Heart right ventricle (tissue), 16 donors: ENCODE data around the gene SHROOM3. TPM values are rescaled to one million over a fixed set of nuclear protein-coding genes. Genes with fewer than 3 reads are reported as not detected.
A peak's percentile ranks its signal among the peaks of the same experiment; 100 is the strongest.

Source experiments
- ATAC-seq, 8 donors: fragments of 200-7000 bp; cut with Tn5 transposase; one replicate each; pipeline ENCODE4 v1.9.1; 2020; ENCODE audit warnings: mild to moderate bottlenecking in 8 of 8, moderate library complexity in 8 of 8, moderate number of reproducible peaks in 1 of 8
- DNase-seq, 2 donors: peaks; one replicate each; pipeline ENCODE4 v3.0.0-alpha.2; 2020
- H3K27ac ChIP-seq, 10 donors: fragments of 200-600 bp; sonication (generic) in 2 of 10; one replicate each; pipeline versions ENCODE4 v1.5.0 to v1.8.0; 2020 to 2022; ENCODE audit warnings: mild to moderate bottlenecking in 3 of 10
- H3K27me3 ChIP-seq, 7 donors: fragments of 200-600 bp; one replicate each; pipeline ENCODE4 v1.8.0; 2021 to 2022; ENCODE audit warnings: mild to moderate bottlenecking in 2 of 7
- H3K36me3 ChIP-seq, 9 donors: fragments of 200-600 bp; sonication (generic) in 1 of 9; one replicate each; pipeline versions ENCODE4 v1.5.0 to v1.8.0; 2020 to 2022; ENCODE audit warnings: mild to moderate bottlenecking in 2 of 9
- H3K4me1 ChIP-seq, 9 donors: fragments of 200-600 bp; sonication (generic) in 1 of 9; one replicate each; pipeline versions ENCODE4 v1.5.0 to v1.8.0; 2020 to 2022; ENCODE audit warnings: mild to moderate bottlenecking in 4 of 9
- H3K4me3 ChIP-seq, 10 donors: fragments of 200-600 bp; sonication (generic) in 2 of 10; one replicate each; pipeline versions ENCODE4 v1.5.0 to v1.8.0; 2020 to 2022; ENCODE audit warnings: mild to moderate bottlenecking in 7 of 10, moderate library complexity in 2 of 10
- H3K9me3 ChIP-seq, 11 donors: fragments of 200-600 bp in 10 of 11; sonication (generic) in 2 of 11; one replicate each; pipeline versions ENCODE4 v1.5.0 to v1.8.0; 2013 to 2022; ENCODE audit warnings: mild to moderate bottlenecking in 2 of 11, control low read depth in 1 of 11, moderate library complexity in 1 of 11
- CTCF ChIP-seq, 9 donors: fragments of 200-600 bp; sonication (generic) in 2 of 9; IDR thresholded peaks; one replicate each; pipeline versions ENCODE4 v1.5.0 to v1.8.0; 2021 to 2022; ENCODE audit warnings: antibody characterized with exemption in 9 of 9, mild to moderate bottlenecking in 5 of 9, moderate library complexity in 1 of 9
- WGBS, 2 donors: extraction: QIAGEN DNeasy Blood & Tissue Kit; methylation state at CpG; one replicate each; pipeline ENCODE4 v1.1.7; 2013; ENCODE audit warnings: inconsistent platforms in 1 of 2; 5-methylcytosine and 5-hydroxymethylcytosine counted together
- intact Hi-C, 10 donors: fragments of 100-400 bp; cut with DNase I; formaldehyde crosslinking; loops; one replicate each; pipeline versions ENCODE4 v1.11.1 to v1.14.2; 2022
- polyA plus RNA-seq, 2 donors: library from polyadenylated mRNA; stranded (reverse); fragments of 200-250 nt; gene quantifications; one replicate each; pipeline ENCODE4 v1.2.3, GENCODE V29; 2013
- total RNA-seq, 10 donors: library from RNA; stranded (reverse); fragmentation: NEBNext Ultra II Directional in 3 of 10; extraction: Animal tissue kit (Norgen Biotek cat#: 25700) in 3 of 10; gene quantifications; one replicate each; pipeline versions ENCODE4 v1.2.1 to v1.2.4, GENCODE V29; 2021 to 2023
- donor health status: Arrhythmogenic right ventricular cardiomyopathy.
- donor health status: ischemic (EF 13 %, LVEDD 7.1; RV severe dilation, severe dysfunction).
- donor health status: healthy with polysubstance abuse.
- donor health status: DM: no; HTN: yes; CAD: no.
- donor health status: DM: no; HTN: no; CAD: no.
- donor health status: ischemic (EF 25% LVEDD 6.9; RV normal size, moderate dysfunction).
- donor health status: ischemic (EF 25% LVEDD 5.7; RV mildly dilated, moderate dysfunction).
- donor health status: healthy.
- donor health status: DM: yes; HTN: yes; CAD: no.
- donor health status: Ischemic cardiomyopathy.
- donor health status: ischemic (EF 35%, LVEDD 5.7; RV mildly dilated, moderate dysfunction).
- donor health status: nonischemic (EF 11% LVEDD 7.7; RV severe dilation, severe dysfunction).
- donor health status: DM: yes; HTN: yes; CAD: no.
- donor health status: PGD.
- donor health status: ischemic (EF 29% LVEDD 5.4; RV normal size, mild dysfunction).
- donor health status: nonischemic (EF 23%, LVEDD 6.1; RV moderate dilation, normal function).

SHROOM3 gene
- total and polyA plus RNA-seq, 12 donors, result 1.7 to 33.3 (median 15.9) TPM

GRCh38 chr4:76458825-76459224 is 23.8 kb downstream of the SHROOM3 start:
- Histone ChIP-seq H3K27ac (peak overlapping the region in 8 of 10 donors; percentile 53 to 70 (median 60)), H3K4me3 (peak overlapping the region in 2 of 10 donors; percentile 13 to 17), H3K27me3 (no peaks in the 10 kb centered on the region), H3K4me1 (peaks cover 0 to 13% (median 9%) of the 10 kb centered on the region in 9 donors), H3K9me3 (peaks cover 0 to 13% (median 3%) of the 10 kb centered on the region in 11 donors), H3K36me3 (no peaks in the 10 kb centered on the region)
- intact Hi-C loops, result no loop called here
- no peak for TF ChIP-seq CTCF (IDR thresholded peaks at IDR 0.05)
- peak in 1 of 2 donors; percentile 13 for DNase-seq
- ATAC-seq, result peak in 2 of 8 donors; percentile 21 to 29
- 45 to 56% methylated on average over 3 of the region's 3 CpGs for WGBS, 2 donors

- Histone ChIP-seq H3K9me3 (peaks cover 0 to 16% (median 3%) of the 10 kb centered on the region in 11 donors), H3K4me3 (peak overlapping the region in 4 of 10 donors; percentile 12 to 19 (median 15)), H3K36me3 (no peaks in the 10 kb centered on the region), H3K27ac (peak overlapping the region in 8 of 10 donors; percentile 53 to 70 (median 60)), H3K27me3 (no peaks in the 10 kb centered on the region), H3K4me1 (peaks cover 0 to 13% (median 9%) of the 10 kb centered on the region in 9 donors)
- WGBS, 2 donors, result 17 to 30% methylated on average over 11 of the region's 11 CpGs
- ATAC-seq, result peak in 7 of 8 donors; percentile 57 to 87 (median 79)
- TF ChIP-seq CTCF (IDR thresholded peaks at IDR 0.05), result no peak
- intact Hi-C loops, result no loop called here
- peak in 1 of 2 donors; percentile 26 for DNase-seq
Measured at GRCh38 chr4:76459291-76459723, 24.3 kb downstream of the SHROOM3 start.

GRCh38 chr4:76463568-76463967 is 28.5 kb downstream of the SHROOM3 start:
- Histone ChIP-seq H3K4me3 (no peak overlapping the region), H3K36me3 (no peaks in the 10 kb centered on the region), H3K9me3 (peaks cover 0 to 17% (median 3%) of the 10 kb centered on the region in 11 donors), H3K27me3 (no peaks in the 10 kb centered on the region), H3K4me1 (peaks cover 0 to 13% (median 7%) of the 10 kb centered on the region in 9 donors), H3K27ac (no peak overlapping the region)
- no peak for TF ChIP-seq CTCF (IDR thresholded peaks at IDR 0.05)
- no peak for DNase-seq
- 90 to 100% methylated on average over 2 of the region's 2 CpGs for WGBS, 2 donors
- intact Hi-C loops, result no loop called here
- ATAC-seq, result no peak

- ATAC-seq (no peak), DNase-seq (no peak)
- intact Hi-C loops, result no loop called here
- Histone ChIP-seq H3K27me3 (no peaks in the 10 kb centered on the region), H3K4me3 (no peak overlapping the region), H3K9me3 (no peaks in the 10 kb centered on the region), H3K27ac (no peak overlapping the region), H3K36me3 (no peaks in the 10 kb centered on the region), H3K4me1 (no peaks in the 10 kb centered on the region)
- TF ChIP-seq CTCF (IDR thresholded peaks at IDR 0.05), result no peak
Measured at GRCh38 chr4:76470064-76470463, 35.0 kb downstream of the SHROOM3 start.
